ENCODE measurements around the gene NKAIN2. TPM values are rescaled to one million over a fixed set of nuclear protein-coding genes. Genes with fewer than 3 reads are reported as not detected.

Gene NKAIN2
- total RNA-seq, 2 donors from 2014 or later: 0.31 to 2.3 TPM

- Histone ChIP-seq H3K4me1 (no peaks in the 10 kb centered on the region), H3K4me3 (no peak overlapping the region), H3K36me3 (no peaks in the 10 kb centered on the region), H3K27ac (no peak overlapping the region), H3K27me3 (no peaks in the 10 kb centered on the region), H3K9me3 (peaks cover 0 to 22% of the 10 kb centered on the region in 2 donors)
- TF ChIP-seq CTCF (IDR thresholded peaks at IDR 0.05): no peak
- DNase-seq (ENCODE audit: low spot score): no peak
Observed at GRCh38 chr6:123953920-123954319, 150.3 kb downstream of the NKAIN2 start.

DNA sequence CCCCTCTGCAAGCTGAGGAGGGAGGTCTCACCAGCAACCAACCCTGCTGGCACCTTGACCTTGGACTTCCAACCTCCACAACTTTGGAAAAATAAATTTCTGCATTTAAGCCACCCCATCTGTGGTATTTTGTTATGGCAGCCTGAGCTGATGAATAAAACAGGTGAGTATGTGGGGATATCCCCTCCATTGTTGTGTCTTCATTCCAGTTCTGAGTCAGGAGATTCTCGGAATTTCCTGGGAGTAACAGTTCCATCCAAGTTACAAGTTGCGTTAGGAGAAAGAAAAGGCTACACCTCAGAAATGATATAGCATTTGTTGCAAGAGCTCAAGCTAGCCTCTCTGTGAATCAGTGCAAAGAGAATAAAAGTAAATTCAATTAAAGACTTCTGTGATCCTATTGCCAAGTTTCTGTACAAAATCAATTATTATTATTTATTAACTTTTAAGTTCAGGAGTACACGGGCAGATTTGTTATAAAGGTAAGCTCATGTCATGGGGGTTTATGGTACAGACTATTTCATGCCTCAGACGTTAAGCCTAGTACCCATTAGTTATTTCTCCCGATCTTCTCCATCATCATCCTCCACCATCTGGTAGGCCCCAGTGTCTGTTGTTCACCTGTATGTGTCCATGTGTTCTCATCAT lies 153.0 kb downstream of the NKAIN2 start:
- H3K4me1 ChIP-seq: no peaks in the 10 kb centered on the region
- H3K9me3 ChIP-seq: peaks cover 0 to 14% of the 10 kb centered on the region in 2 donors
- no peaks in the 10 kb centered on the region for H3K36me3 ChIP-seq
- no peak for TF ChIP-seq CTCF (IDR thresholded peaks at IDR 0.05)
- DNase-seq (ENCODE audit: low spot score): no peak
- H3K27ac ChIP-seq: no peak overlapping the region
- H3K27me3 ChIP-seq: no peaks in the 10 kb centered on the region
- H3K4me3 ChIP-seq: no peak overlapping the region

DNA sequence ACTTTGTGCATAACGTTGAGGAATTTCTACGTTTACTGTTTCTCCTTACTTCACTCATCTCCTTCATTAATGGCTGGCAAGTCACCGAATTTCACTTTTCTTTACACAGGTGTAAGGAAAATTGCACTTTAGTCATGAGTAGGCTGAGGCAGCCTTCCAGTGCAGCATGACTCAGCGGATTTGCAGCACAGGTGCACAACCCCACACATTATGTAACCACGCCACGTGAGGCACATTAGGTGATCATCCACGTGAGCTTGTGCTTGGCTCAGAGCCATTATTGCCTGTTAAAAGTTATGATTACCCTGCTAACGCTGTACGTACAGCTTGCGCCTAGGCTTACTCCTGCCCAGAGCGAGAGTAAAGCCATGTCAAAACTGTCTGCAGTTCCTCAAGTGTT lies 158.8 kb downstream of the NKAIN2 start:
- no peak for TF ChIP-seq CTCF (IDR thresholded peaks at IDR 0.05)

DNA sequence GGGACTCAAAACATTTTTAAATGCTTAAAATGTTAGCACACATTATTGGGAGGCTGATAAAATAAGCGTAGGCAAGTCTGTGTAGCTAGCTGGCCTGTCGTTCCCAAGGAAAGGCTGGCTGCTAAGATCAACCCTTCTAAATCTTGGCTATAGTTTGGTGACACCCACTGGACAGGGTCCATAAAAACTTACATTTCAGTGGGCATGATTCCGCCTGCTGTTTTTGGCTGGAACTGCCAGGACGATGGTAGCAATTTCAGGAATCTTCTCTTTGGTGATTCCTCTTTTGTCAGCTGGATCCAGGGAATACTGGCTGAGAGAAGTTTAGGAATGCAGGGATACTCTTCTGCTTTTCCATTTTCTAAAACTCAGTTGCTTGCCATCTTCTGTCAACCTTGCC lies 162.2 kb downstream of the NKAIN2 start:
- no peak overlapping the region for H3K4me3 ChIP-seq
- H3K9me3 ChIP-seq: no peaks in the 10 kb centered on the region
- TF ChIP-seq CTCF (IDR thresholded peaks at IDR 0.05): peak in 1 of 2 donors; percentile 50
- no peaks in the 10 kb centered on the region for H3K4me1 ChIP-seq
- DNase-seq (ENCODE audit: low spot score): no peak
- no peak overlapping the region for H3K27ac ChIP-seq
- no peaks in the 10 kb centered on the region for H3K27me3 ChIP-seq
- no peaks in the 10 kb centered on the region for H3K36me3 ChIP-seq

More for the DNA sequence above, 158.8 kb downstream of the NKAIN2 start:
- Histone ChIP-seq H3K4me1 (no peaks in the 10 kb centered on the region), H3K9me3 (no peaks in the 10 kb centered on the region), H3K27me3 (no peaks in the 10 kb centered on the region), H3K4me3 (no peak overlapping the region), H3K27ac (no peak overlapping the region), H3K36me3 (no peaks in the 10 kb centered on the region)
- DNase-seq (ENCODE audit: low spot score): no peak

DNA sequence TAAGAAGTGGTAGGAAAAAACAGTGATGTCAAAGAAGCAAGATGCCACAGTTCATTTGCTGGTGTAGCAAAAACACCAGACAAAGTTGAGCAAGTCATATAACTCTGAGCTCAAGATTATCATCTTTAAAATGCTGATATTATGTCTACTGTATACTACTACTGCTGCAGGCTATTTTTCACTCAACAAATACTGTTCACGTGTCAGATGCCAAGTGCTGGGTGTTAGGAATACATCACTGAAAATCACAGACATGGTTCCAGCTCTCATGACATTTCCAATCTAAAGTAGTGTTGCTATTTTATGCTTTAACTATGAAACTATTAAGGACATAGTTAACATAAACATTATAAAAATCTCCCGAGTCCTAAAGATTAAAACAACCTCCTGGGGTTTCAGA lies 163.0 kb downstream of the NKAIN2 start:
- H3K9me3 ChIP-seq: no peaks in the 10 kb centered on the region
- no peak for TF ChIP-seq CTCF (IDR thresholded peaks at IDR 0.05)
- H3K4me1 ChIP-seq: no peaks in the 10 kb centered on the region
- no peak overlapping the region for H3K27ac ChIP-seq
- DNase-seq (ENCODE audit: low spot score): no peak
- no peaks in the 10 kb centered on the region for H3K36me3 ChIP-seq
- H3K4me3 ChIP-seq: no peak overlapping the region
- no peaks in the 10 kb centered on the region for H3K27me3 ChIP-seq

- H3K9me3 ChIP-seq: no peaks in the 10 kb centered on the region
- TF ChIP-seq CTCF (IDR thresholded peaks at IDR 0.05): no peak
- H3K4me3 ChIP-seq: no peak overlapping the region
- no peak for DNase-seq (ENCODE audit: low spot score)
- H3K4me1 ChIP-seq: no peaks in the 10 kb centered on the region
- no peaks in the 10 kb centered on the region for H3K27me3 ChIP-seq
- no peaks in the 10 kb centered on the region for H3K36me3 ChIP-seq
- no peak overlapping the region for H3K27ac ChIP-seq
Observed at GRCh38 chr6:123967905-123968304, 164.2 kb downstream of the NKAIN2 start.
